Stomach (tissue), 9 donors: Measurements from ENCODE around the gene PLP1. TPM values are rescaled to one million over a fixed set of nuclear protein-coding genes. Genes with fewer than 3 reads are reported as not detected.

ENCODE experiments used
- DNase-seq, 2 donors: peaks; one replicate each; pipeline versions ENCODE4 v3.0.0 to v3.0.0-alpha.2; 2013 to 2019
- H3K27ac ChIP-seq, 5 donors: fragments of 200-600 bp in 4 of 5; sonication (generic) in 4 of 5; one replicate each; pipeline ENCODE4 v1.5.1; 2013 to 2019; ENCODE audit warnings: mild to moderate bottlenecking in 1 of 5, moderate library complexity in 1 of 5
- H3K27me3 ChIP-seq, 3 donors: fragments of 200-600 bp; sonication (generic); one replicate each; pipeline ENCODE4 v1.5.1; 2017 to 2019; ENCODE audit warnings: mixed run types in 1 of 3
- H3K36me3 ChIP-seq, 4 donors: fragments of 200-600 bp; sonication (generic); 1 replicate in 3 of 4; 2 replicates in 1 of 4; pipeline ENCODE4 v1.5.1; 2016 to 2019
- H3K4me1 ChIP-seq, 4 donors: fragments of 200-600 bp; sonication (generic); one replicate each; pipeline ENCODE4 v1.5.1; 2016 to 2019
- H3K4me3 ChIP-seq, 4 donors: fragments of 200-600 bp; sonication (generic) in 3 of 4; one replicate each; pipeline ENCODE4 v1.5.1; 2016 to 2019; ENCODE audit warnings: mild to moderate bottlenecking in 1 of 4
- H3K9me3 ChIP-seq, 4 donors: fragments of 200-600 bp; sonication (generic); one replicate each; pipeline ENCODE4 v1.5.1; 2016 to 2019
- EP300 ChIP-seq: sonication (generic); formaldehyde crosslinking; IDR thresholded peaks from one replicate; pipeline ENCODE4 v1.6.1; 2017; ENCODE audit warnings: antibody characterized with exemption
- POLR2A ChIP-seq, 4 donors: fragments of 450-650 bp; IDR thresholded peaks; one replicate each; pipeline ENCODE4 v1.6.1; 2016; ENCODE audit warnings: antibody characterized with exemption in 4 of 4, control low read depth in 2 of 4, mild to moderate bottlenecking in 1 of 4, moderate library complexity in 1 of 4
- POLR2AphosphoS5 ChIP-seq, 3 donors: sonication (generic); formaldehyde crosslinking; IDR thresholded peaks; one replicate each; pipeline ENCODE4 v1.6.1; 2016; ENCODE audit warnings: antibody characterized with exemption in 3 of 3
- WGBS, 5 donors: extraction: QIAGEN DNeasy Blood & Tissue Kit in 3 of 5; methylation state at CpG; one replicate each; pipeline versions ENCODE4 v1.1.5 to v1.1.7; 2013 to 2018; 5-methylcytosine and 5-hydroxymethylcytosine counted together
- intact Hi-C: fragments of 100-400 bp; cut with DNase I; formaldehyde crosslinking; loops from one replicate; pipeline ENCODE4 v1.15.1; 2023; ENCODE audit warnings: low total_unique reads
- polyA plus RNA-seq, 3 donors: library from polyadenylated mRNA; stranded (reverse); fragments of 200-250 nt; gene quantifications; one replicate each; pipeline ENCODE4 v1.2.3, GENCODE V29; 2013
- total RNA-seq, 5 donors: library from RNA; depleted of rRNA; stranded (reverse); fragments of >200 nt; gene quantifications; one replicate each; pipeline versions ENCODE4 v1.1.0 to v1.2.3, GENCODE V29; 2014 to 2016
- TF ChIP-seq, protein P1 (sequence below), 7 experiments: fragments of 450-650 bp in 4 of 7; fragments of 200-600 bp in 3 of 7; sonication (generic) in 3 of 7; IDR thresholded peaks; one replicate each; pipeline ENCODE4 v1.5.1; 2016 to 2019; ENCODE audit warnings: antibody characterized with exemption in 7 of 7, control low read depth in 2 of 7, mild to moderate bottlenecking in 1 of 7
- donor health status: healthy with polysubstance abuse.
- donor health status: Bipolar disorder and iron deficiency.
- donor health status: healthy.

PLP1 gene
- total and polyA plus RNA-seq, 8 donors = 2.2 to 36.9 (median 6.3) TPM

GRCh38 chrX:103793545-103793940 lies 16.9 kb downstream of the PLP1 start:
- H3K27me3 ChIP-seq = peaks cover 0 to 11% (median 0%) of the 10 kb centered on the region in 3 donors
- no peaks in the 10 kb centered on the region for H3K36me3 ChIP-seq
- DNase-seq = no peak
- no peak overlapping the region for H3K4me3 ChIP-seq
- WGBS, 5 donors = 64 to 83% (median 71%) methylated on average over 2 of the region's 2 CpGs
- H3K4me1 ChIP-seq = no peaks in the 10 kb centered on the region
- intact Hi-C loops = no loop called here
- TF ChIP-seq POLR2AphosphoS5 (IDR thresholded peaks at IDR 0.05) (no peak), EP300 (no peak)
- TF ChIP-seq, protein P1, sequence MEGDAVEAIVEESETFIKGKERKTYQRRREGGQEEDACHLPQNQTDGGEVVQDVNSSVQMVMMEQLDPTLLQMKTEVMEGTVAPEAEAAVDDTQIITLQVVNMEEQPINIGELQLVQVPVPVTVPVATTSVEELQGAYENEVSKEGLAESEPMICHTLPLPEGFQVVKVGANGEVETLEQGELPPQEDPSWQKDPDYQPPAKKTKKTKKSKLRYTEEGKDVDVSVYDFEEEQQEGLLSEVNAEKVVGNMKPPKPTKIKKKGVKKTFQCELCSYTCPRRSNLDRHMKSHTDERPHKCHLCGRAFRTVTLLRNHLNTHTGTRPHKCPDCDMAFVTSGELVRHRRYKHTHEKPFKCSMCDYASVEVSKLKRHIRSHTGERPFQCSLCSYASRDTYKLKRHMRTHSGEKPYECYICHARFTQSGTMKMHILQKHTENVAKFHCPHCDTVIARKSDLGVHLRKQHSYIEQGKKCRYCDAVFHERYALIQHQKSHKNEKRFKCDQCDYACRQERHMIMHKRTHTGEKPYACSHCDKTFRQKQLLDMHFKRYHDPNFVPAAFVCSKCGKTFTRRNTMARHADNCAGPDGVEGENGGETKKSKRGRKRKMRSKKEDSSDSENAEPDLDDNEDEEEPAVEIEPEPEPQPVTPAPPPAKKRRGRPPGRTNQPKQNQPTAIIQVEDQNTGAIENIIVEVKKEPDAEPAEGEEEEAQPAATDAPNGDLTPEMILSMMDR (IDR thresholded peaks at IDR 0.05) = no peak
- no peak overlapping the region for H3K27ac ChIP-seq
- H3K9me3 ChIP-seq = no peaks in the 10 kb centered on the region

GRCh38 chrX:103794119-103794518 lies 17.5 kb downstream of the PLP1 start:
- H3K27me3 ChIP-seq = peaks cover 0 to 11% (median 0%) of the 10 kb centered on the region in 3 donors
- no peaks in the 10 kb centered on the region for H3K36me3 ChIP-seq
- TF ChIP-seq POLR2AphosphoS5 (IDR thresholded peaks at IDR 0.05) (no peak), POLR2A (IDR thresholded peaks at IDR 0.05) (no peak), EP300 (no peak)
- TF ChIP-seq, protein P1 (IDR thresholded peaks at IDR 0.05) = no peak
- intact Hi-C loops = no loop called here
- no peaks in the 10 kb centered on the region for H3K4me1 ChIP-seq
- H3K9me3 ChIP-seq = no peaks in the 10 kb centered on the region
- no peak overlapping the region for H3K4me3 ChIP-seq
- no peak overlapping the region for H3K27ac ChIP-seq
- WGBS, 5 donors = 57 to 66% (median 57%) methylated on average over 4 of the region's 4 CpGs
- no peak for DNase-seq

DNA sequence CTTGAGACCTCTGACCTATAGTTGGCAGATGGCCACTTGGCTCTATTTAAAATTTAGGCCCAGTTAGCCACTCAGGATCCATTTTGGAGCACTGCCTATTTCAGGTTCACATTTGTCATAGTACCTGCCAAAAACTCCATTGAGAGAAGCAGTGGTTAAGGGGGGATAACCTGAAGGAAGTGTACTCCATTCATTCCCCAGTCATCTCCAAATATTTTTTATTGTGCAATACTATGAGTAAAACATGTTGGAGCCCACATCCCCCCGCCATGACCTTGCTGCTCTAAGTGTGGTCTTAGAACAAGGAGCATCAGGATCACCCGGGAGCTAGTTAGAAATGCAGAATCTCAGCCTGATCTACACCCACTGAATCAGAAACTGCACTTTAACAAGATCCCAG lies 21.1 kb downstream of the PLP1 start:
- intact Hi-C loops = no loop called here
- Histone ChIP-seq H3K9me3 (no peaks in the 10 kb centered on the region), H3K27ac (no peak overlapping the region), H3K4me3 (no peak overlapping the region), H3K4me1 (no peaks in the 10 kb centered on the region), H3K27me3 (peaks cover 0 to 11% (median 0%) of the 10 kb centered on the region in 3 donors), H3K36me3 (no peaks in the 10 kb centered on the region)
- DNase-seq = no peak
- no peak for TF ChIP-seq POLR2A (IDR thresholded peaks at IDR 0.05)
- no peak for TF ChIP-seq EP300
- no peak for TF ChIP-seq POLR2AphosphoS5 (IDR thresholded peaks at IDR 0.05)
- TF ChIP-seq, protein P1 (IDR thresholded peaks at IDR 0.05) = no peak
- 76 to 96% (median 79%) methylated on average over 2 of the region's 2 CpGs for WGBS, 5 donors

DNA sequence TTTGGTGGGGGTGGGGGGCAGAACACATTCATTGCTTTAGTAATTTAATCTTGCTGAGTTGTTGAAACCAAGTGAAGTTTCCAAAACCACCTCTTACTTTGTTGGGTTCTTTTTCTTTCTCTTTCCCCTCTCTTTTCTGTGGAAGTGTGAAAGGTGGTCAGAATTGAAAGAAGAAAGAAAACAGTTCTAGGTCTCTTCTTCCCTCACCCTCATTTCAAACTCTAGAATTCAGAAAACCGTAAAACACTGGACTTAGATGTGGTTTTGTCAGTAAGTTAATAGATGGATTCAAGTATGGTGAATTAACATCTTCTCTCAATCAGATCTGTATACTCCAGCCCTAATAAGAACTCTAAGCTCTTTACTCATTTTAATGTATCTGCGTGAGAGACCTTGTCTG lies 23.7 kb downstream of the PLP1 start:
- no peaks in the 10 kb centered on the region for H3K9me3 ChIP-seq
- H3K27ac ChIP-seq = no peak overlapping the region
- no peak overlapping the region for H3K4me3 ChIP-seq
- 63 to 90% (median 82%) methylated on average over 2 of the region's 2 CpGs for WGBS, 5 donors
- peaks cover 0 to 7% (median 0%) of the 10 kb centered on the region in 3 donors for H3K27me3 ChIP-seq
- no peak for DNase-seq
- H3K36me3 ChIP-seq = no peaks in the 10 kb centered on the region
- no peak for TF ChIP-seq POLR2AphosphoS5 (IDR thresholded peaks at IDR 0.05)
- H3K4me1 ChIP-seq = no peaks in the 10 kb centered on the region
- intact Hi-C loops = no loop called here

DNA sequence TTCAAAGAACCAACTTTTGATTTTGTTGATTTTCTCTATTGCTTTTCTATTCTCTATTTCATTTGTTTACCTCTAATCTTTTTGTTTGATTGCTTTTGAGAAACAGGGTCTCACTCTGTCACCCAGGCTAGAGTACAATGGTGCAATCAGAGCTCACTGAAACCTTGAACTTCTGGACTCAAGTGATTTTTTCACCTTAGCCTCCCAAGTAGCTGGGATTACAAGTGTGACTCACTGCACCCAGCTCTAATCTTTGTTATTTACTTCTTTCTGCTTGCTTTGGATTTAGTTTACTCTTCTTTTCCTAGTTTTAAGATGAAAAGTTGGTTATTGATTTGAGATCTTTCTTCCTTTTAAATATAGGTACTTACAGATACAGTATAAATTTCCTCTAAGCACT lies 29.2 kb downstream of the PLP1 start:
- Histone ChIP-seq H3K4me3 (no peak overlapping the region), H3K9me3 (no peaks in the 10 kb centered on the region), H3K36me3 (no peaks in the 10 kb centered on the region), H3K27ac (no peak overlapping the region), H3K27me3 (peaks cover 0 to 8% (median 0%) of the 10 kb centered on the region in 3 donors), H3K4me1 (no peaks in the 10 kb centered on the region)
- no peak for TF ChIP-seq EP300
- TF ChIP-seq POLR2AphosphoS5 (IDR thresholded peaks at IDR 0.05) = no peak
- no peak for TF ChIP-seq POLR2A (IDR thresholded peaks at IDR 0.05)
- TF ChIP-seq, protein P1 (IDR thresholded peaks at IDR 0.05) = no peak
- DNase-seq = no peak
- intact Hi-C loops = no loop called here
